HCT116 (cell line): ENCODE results near the gene LRRC4C. TPM values are rescaled to one million over a fixed set of nuclear protein-coding genes. Genes with fewer than 3 reads are reported as not detected.

Experiments used
- ATAC-seq: fragments of 200-7000 bp; cut with Tn5 transposase; 2 replicates; pipeline ENCODE4 v1.9.1; 2020; ENCODE audit warnings: mild to moderate bottlenecking, moderate library complexity
- BruUV-seq: library from RNA; stranded (reverse); fragments of 400-500 nt; replicated peaks from 2 replicates; lab custom pipeline; 2021; lab: Mats Ljungman, UMichigan
- CTCF ChIA-PET: fragments of 300-600 bp; sonication (Branson Sonifier 250); formaldehyde crosslinking; loops from one replicate; lab custom pipeline; 2021; ENCODE audit warnings: antibody characterized with exemption; lab: Charles Lee
- POLR2A ChIA-PET: fragments of 300-600, 350-600 bp; sonication (Branson Sonifier 250); formaldehyde crosslinking; loops from one replicate; lab custom pipeline; 2021; ENCODE audit warnings: antibody characterized with exemption; lab: Charles Lee
- RAD21 ChIA-PET, 2 experiments: fragments of 300-600 bp; sonication (Branson Sonifier 250); formaldehyde crosslinking; loops; one replicate each; lab custom pipeline; 2023; ENCODE audit warnings: low total read pairs in 2 of 2; ENCODE audit not compliant: uncharacterized antibody in 2 of 2, unreplicated experiment in 2 of 2, low non-redundant PET in 1 of 2; lab: Charles Lee
- DNase-seq: peaks from one replicate; pipeline ENCODE4 v3.0.0-alpha.2; 2010; ENCODE audit warnings: low read depth, low spot score
- H2AFZ ChIP-seq: fragments of 200-600 bp; shearing (Covaris generic), sonication (generic); 2 replicates; pipeline ENCODE4 v1.6.1; 2017; ENCODE audit warnings: low read depth, mixed run types, mixed read lengths, antibody characterized with exemption, low read length; ENCODE audit not compliant: poor library complexity, severe bottlenecking
- H3K27ac ChIP-seq: 2 replicates; pipeline ENCODE4 v1.5.1; 2012; ENCODE audit warnings: low read depth, low read length
- H3K27me3 ChIP-seq: fragments of 200-600 bp; sonication (generic); 2 replicates; pipeline ENCODE4 v1.6.1; 2016; ENCODE audit warnings: mixed run types, low read length, mixed read lengths; ENCODE audit not compliant: insufficient read depth
- H3K36me3 ChIP-seq, 2 experiments: fragments of 200-500 bp in 1 of 2; fragments of 200-600 bp in 1 of 2; sonication (Bioruptor generic) in 1 of 2; sonication (generic) in 1 of 2; 2 replicates each; pipeline versions ENCODE4 v1.5.1 to v1.6.1; 2014 to 2016; ENCODE audit warnings: low read length in 2 of 2, inconsistent platforms in 1 of 2, mixed read lengths in 1 of 2, mixed run types in 1 of 2; ENCODE audit not compliant: insufficient read depth in 2 of 2, control insufficient read depth in 1 of 2
- H3K4me1 ChIP-seq, 2 experiments: fragments of 200-600 bp in 1 of 2; sonication (generic) in 1 of 2; 2 replicates each; pipeline versions ENCODE4 v1.5.1 to v1.6.1; 2012 to 2017; ENCODE audit warnings: low read length in 2 of 2, inconsistent platforms in 1 of 2, mild to moderate bottlenecking in 1 of 2, mixed read lengths in 1 of 2, mixed run types in 1 of 2, moderate library complexity in 1 of 2; ENCODE audit not compliant: insufficient read depth in 2 of 2, control insufficient read depth in 1 of 2
- H3K4me2 ChIP-seq: fragments of 200-600 bp; sonication (generic); 2 replicates; pipeline ENCODE4 v1.6.1; 2017; ENCODE audit warnings: mixed run types, low read length, mixed read lengths
- H3K4me3 ChIP-seq, 2 experiments: fragments of 200-600 bp in 1 of 2; sonication (generic) in 1 of 2; replicated peaks in 1 of 2; 2 replicates each; pipeline ENCODE4 v1.5.1; 2011 to 2016; ENCODE audit warnings: low read length in 2 of 2, control low read depth in 1 of 2, low read depth in 1 of 2, mild to moderate bottlenecking in 1 of 2, mixed read lengths in 1 of 2, mixed run types in 1 of 2
- H3K79me2 ChIP-seq: fragments of 200-600 bp; sonication (generic); 2 replicates; pipeline ENCODE4 v1.6.1; 2017; ENCODE audit warnings: mild to moderate bottlenecking, mixed run types, low read length, moderate library complexity, mixed read lengths; ENCODE audit not compliant: insufficient read depth
- H3K9ac ChIP-seq: fragments of 200-600 bp; sonication (generic); 2 replicates; pipeline ENCODE4 v1.6.1; 2016; ENCODE audit warnings: low read length, mixed read lengths
- H3K9me2 ChIP-seq: fragments of 200-600 bp; sonication (generic), shearing (Covaris generic); 2 replicates; pipeline ENCODE4 v1.6.1; 2017; ENCODE audit warnings: mixed run types, mild to moderate bottlenecking, moderate library complexity; ENCODE audit not compliant: insufficient read depth
- H3K9me3 ChIP-seq, 2 experiments: fragments of 200-500 bp in 1 of 2; fragments of 200-600 bp in 1 of 2; sonication (Bioruptor generic) in 1 of 2; sonication (generic) in 1 of 2; 2 replicates each; pipeline ENCODE4 v1.6.1; 2014 to 2017; ENCODE audit warnings: low read length in 2 of 2, mixed read lengths in 2 of 2, inconsistent platforms in 1 of 2, low read depth in 1 of 2, mild to moderate bottlenecking in 1 of 2, mixed run types in 1 of 2, moderate library complexity in 1 of 2; ENCODE audit not compliant: control insufficient read depth in 1 of 2, insufficient read depth in 1 of 2
- H4K20me1 ChIP-seq: fragments of 200-600 bp; sonication (generic), shearing (Covaris generic); 2 replicates; pipeline ENCODE4 v1.6.1; 2017; ENCODE audit warnings: mixed run types, mild to moderate bottlenecking, moderate library complexity; ENCODE audit not compliant: insufficient read depth
- CBX3 ChIP-seq: IDR thresholded peaks from 2 replicates; pipeline ENCODE4 v1.6.1; 2012; ENCODE audit warnings: low read depth
- ELF1 ChIP-seq: IDR thresholded peaks from 2 replicates; pipeline ENCODE4 v1.6.1; 2012; ENCODE audit warnings: low read depth, borderline replicate concordance
- EZH2phosphoT487 ChIP-seq: fragments of 200-600 bp; IDR thresholded peaks from 2 replicates; pipeline ENCODE4 v1.6.1; 2018; ENCODE audit warnings: antibody characterized with exemption, borderline replicate concordance
- JUND ChIP-seq: IDR thresholded peaks from 2 replicates; pipeline ENCODE4 v1.6.1; 2012
- MAX ChIP-seq: IDR thresholded peaks from 2 replicates; pipeline ENCODE4 v1.6.1; 2012
- POLR2AphosphoS5 ChIP-seq: IDR thresholded peaks from 2 replicates; pipeline ENCODE4 v1.6.1; 2011; ENCODE audit warnings: mild to moderate bottlenecking, low read depth, low read length, moderate library complexity
- REST ChIP-seq: IDR thresholded peaks from 2 replicates; pipeline ENCODE4 v1.6.1; 2012; ENCODE audit warnings: low read depth
- SIN3A ChIP-seq: IDR thresholded peaks from 2 replicates; pipeline ENCODE4 v1.6.1; 2012; ENCODE audit warnings: low read depth
- SP1 ChIP-seq: IDR thresholded peaks from 2 replicates; pipeline ENCODE4 v1.6.1; 2012; ENCODE audit warnings: low read depth
- SRF ChIP-seq: IDR thresholded peaks from 2 replicates; pipeline ENCODE4 v1.6.1; 2012; ENCODE audit warnings: low read depth
- intact Hi-C: fragments of 100-400 bp; cut with micrococcal nuclease; formaldehyde crosslinking; loops from 2 replicates; pipeline ENCODE4 v1.10.0; 2022
- total RNA-seq: library from RNA; stranded (reverse); gene quantifications from one replicate; pipeline ENCODE4 v1.2.1, GENCODE V29; 2021; ENCODE audit not compliant: unreplicated experiment

The LRRC4C gene
- total RNA-seq, 1 experiment from 2014 or later, result not detected

- no peak overlapping the region for H3K9ac ChIP-seq
- no peaks in the 10 kb centered on the region for H3K79me2 ChIP-seq
- H3K27ac ChIP-seq, result no peak overlapping the region
- no peak overlapping the region for H3K4me2 ChIP-seq
- DNase-seq (no peak), ATAC-seq (no peak)
- ChIA-PET RAD21 (no interaction called here), POLR2A (no interaction called here), CTCF (no interaction called here)
- no TSS peak for BruUV-seq
- peaks cover 17 to 24% of the 10 kb centered on the region in 2 experiments; a peak in 2 of 4 replicates for H3K9me3 ChIP-seq
- no peaks in the 10 kb centered on the region for H4K20me1 ChIP-seq
- H3K9me2 ChIP-seq, result no peaks in the 10 kb centered on the region
- H2AFZ ChIP-seq, result no peak overlapping the region
- no peak overlapping the region for H3K4me3 ChIP-seq
- H3K36me3 ChIP-seq, result no peaks in the 10 kb centered on the region
- no peaks in the 10 kb centered on the region for H3K4me1 ChIP-seq
- intact Hi-C loops, result no loop called here
- H3K27me3 ChIP-seq, result no peaks in the 10 kb centered on the region
- TF ChIP-seq EZH2phosphoT487, result no peak
- no peak for TF ChIP-seq ELF1
- no peak for TF ChIP-seq SRF
- TF ChIP-seq CBX3, result no peak
- no peak for TF ChIP-seq POLR2AphosphoS5
- TF ChIP-seq SIN3A, result no peak
- TF ChIP-seq MAX, result no peak
- TF ChIP-seq SP1, result no peak
- TF ChIP-seq JUND, result no peak
- TF ChIP-seq REST, result no peak
Observed at GRCh38 chr11:40269865-40270264, 1189.6 kb downstream of the LRRC4C start.
